Activated B cell treated with CpG ODN at 0.5 μM for 24 hours (primary cell): ENCODE measurements around the gene IGF2BP1. TPM values are rescaled to one million over a fixed set of nuclear protein-coding genes. Genes with fewer than 3 reads are reported as not detected.
"Not testable (repeated sequence)": the region's sequence is repeated elsewhere in the genome, so short reads cannot be mapped to it uniquely, and the experiment has no call there.

Experiments used
- ATAC-seq: fragments of 200-7000 bp; cut with Tn5 transposase; one replicate; pipeline ENCODE4 v1.10.0; 2021; ENCODE audit warnings: low read depth, mild to moderate bottlenecking, moderate library complexity
- CTCF ChIA-PET: fragments of 350-600 bp; sonication (Branson Sonifier 250); formaldehyde crosslinking; loops from one replicate; lab custom pipeline; 2021; ENCODE audit warnings: antibody characterized with exemption; lab: Charles Lee
- POLR2A ChIA-PET: fragments of 350-600 bp; sonication (Branson Sonifier 250); formaldehyde crosslinking; loops from one replicate; lab custom pipeline; 2021; ENCODE audit warnings: antibody characterized with exemption; lab: Charles Lee
- DNase-seq: peaks from one replicate; pipeline ENCODE4 v3.0.0; 2022
- H3K27ac Mint-ChIP-seq: one replicate; pipeline ENCODE4 v1.8.0; 2020; ENCODE audit warnings: mixed read lengths
- H3K27me3 Mint-ChIP-seq: one replicate; pipeline ENCODE4 v1.8.0; 2021; ENCODE audit warnings: mixed read lengths
- H3K36me3 Mint-ChIP-seq: one replicate; pipeline ENCODE4 v1.8.0; 2021; ENCODE audit warnings: low read depth, mixed read lengths
- H3K4me1 Mint-ChIP-seq: one replicate; pipeline ENCODE4 v1.8.0; 2021; ENCODE audit warnings: mixed read lengths
- H3K4me3 Mint-ChIP-seq: one replicate; pipeline ENCODE4 v1.8.0; 2020; ENCODE audit warnings: mild to moderate bottlenecking, mixed read lengths
- H3K9me3 Mint-ChIP-seq: one replicate; pipeline ENCODE4 v1.8.0; 2020; ENCODE audit warnings: mixed read lengths
- CTCF ChIP-seq: fragments of 200-600 bp; IDR thresholded peaks from one replicate; pipeline ENCODE4 v1.8.0; 2022; ENCODE audit warnings: antibody characterized with exemption, mild to moderate bottlenecking
- intact Hi-C: fragments of 100-400 bp; cut with micrococcal nuclease; formaldehyde crosslinking; loops from one replicate; pipeline ENCODE4 v1.15.1; 2024
- total RNA-seq: library from RNA; stranded (reverse); gene quantifications from 2 replicates; pipeline ENCODE4 v1.2.3, GENCODE V29; 2022

The IGF2BP1 gene
- total RNA-seq, 1 donor from 2014 or later = 0.40 TPM

- no peaks in the 10 kb centered on the region for H3K9me3 Mint-ChIP-seq
- ATAC-seq (no peak), DNase-seq (no peak)
- peaks cover 64% of the 10 kb centered on the region for H3K27me3 Mint-ChIP-seq
- no peak overlapping the region for H3K27ac Mint-ChIP-seq
- no peak overlapping the region for H3K4me3 Mint-ChIP-seq
- ChIA-PET CTCF (no interaction called here), POLR2A (interaction anchor here (0.6 kb wide), 1 partner anchor 57 kb away, joined by 3 read pairs; no protein-coding TSS in a partner anchor)
- peaks cover 6% of the 10 kb centered on the region for H3K4me1 Mint-ChIP-seq
- intact Hi-C loops = no loop called here
- no peaks in the 10 kb centered on the region for H3K36me3 Mint-ChIP-seq
- TF ChIP-seq CTCF = no peak
These were observed 6.6 kb downstream of the IGF2BP1 start for GRCh38 chr17:49003557-49004511.

GRCh38 chr17:49005140-49005539 lies 8.0 kb downstream of the IGF2BP1 start:
- POLR2A ChIA-PET = no interaction called here
- Mint-ChIP-seq H3K36me3 (no peaks in the 10 kb centered on the region), H3K27me3 (peaks cover 52% of the 10 kb centered on the region), H3K4me1 (peaks cover 4% of the 10 kb centered on the region), H3K4me3 (no peak overlapping the region), H3K27ac (no peak overlapping the region), H3K9me3 (no peaks in the 10 kb centered on the region)
- no peak for TF ChIP-seq CTCF
- CTCF ChIA-PET = no interaction called here
- ATAC-seq (no peak), DNase-seq (no peak)
- intact Hi-C loops = no loop called here

- POLR2A ChIA-PET = interaction anchor here (0.6 kb wide), 1 partner anchor 11 kb away, joined by 19 read pairs; the partner anchor contains the start of gene IGF2BP1
- DNase-seq, CTCF ChIA-PET, H3K36me3 Mint-ChIP-seq, H3K9me3 Mint-ChIP-seq, ATAC-seq, H3K27ac Mint-ChIP-seq, intact Hi-C loops, H3K4me1 Mint-ChIP-seq, H3K4me3 Mint-ChIP-seq: not testable (repeated sequence)
- H3K27me3 Mint-ChIP-seq = peaks cover 49% of the 10 kb centered on the region
These were observed 11.7 kb downstream of the IGF2BP1 start for GRCh38 chr17:49008908-49009307.

GRCh38 chr17:49012769-49013255 lies 15.6 kb downstream of the IGF2BP1 start:
- Mint-ChIP-seq H3K4me3 (no peak overlapping the region), H3K36me3 (no peaks in the 10 kb centered on the region), H3K9me3 (no peaks in the 10 kb centered on the region), H3K27me3 (peaks cover 47% of the 10 kb centered on the region), H3K4me1 (no peaks in the 10 kb centered on the region), H3K27ac (no peak overlapping the region)
- CTCF ChIA-PET = no interaction called here
- intact Hi-C loops = no loop called here
- ATAC-seq (no peak), DNase-seq (no peak)
- no peak for TF ChIP-seq CTCF
- POLR2A ChIA-PET = interaction anchor here (0.6 kb wide), 1 partner anchor 124 kb away, joined by 3 read pairs; no protein-coding TSS in a partner anchor

- CTCF ChIA-PET = no interaction called here
- no peak overlapping the region for H3K4me3 Mint-ChIP-seq
- H3K27me3 Mint-ChIP-seq = peaks cover 47% of the 10 kb centered on the region
- POLR2A ChIA-PET = interaction anchor here (0.6 kb wide), 1 partner anchor 124 kb away, joined by 3 read pairs; no protein-coding TSS in a partner anchor
- H3K4me1 Mint-ChIP-seq = no peaks in the 10 kb centered on the region
- TF ChIP-seq CTCF = no peak
- intact Hi-C loops = no loop called here
- H3K27ac Mint-ChIP-seq = no peak overlapping the region
- DNase-seq (no peak), ATAC-seq (no peak)
- H3K36me3 Mint-ChIP-seq = no peaks in the 10 kb centered on the region
- H3K9me3 Mint-ChIP-seq = no peaks in the 10 kb centered on the region
These were observed 16.4 kb downstream of the IGF2BP1 start for GRCh38 chr17:49013311-49014213.
